Neural crest cell (in vitro differentiated cells): ENCODE measurements around the gene ZGPAT. TPM values are rescaled to one million over a fixed set of nuclear protein-coding genes. Genes with fewer than 3 reads are reported as not detected.

ENCODE experiments used
- DNase-seq: peaks from one replicate; pipeline ENCODE4 v3.0.0; 2021; ENCODE audit warnings: low read depth, mixed read lengths, low spot score
- H3K27ac Mint-ChIP-seq: one replicate; pipeline ENCODE4 v1.8.0; 2021; ENCODE audit warnings: mild to moderate bottlenecking, mixed read lengths; ENCODE audit not compliant: unreplicated experiment
- H3K27me3 Mint-ChIP-seq: 2 replicates; pipeline ENCODE4 v1.8.0; 2021; ENCODE audit warnings: low read depth, mild to moderate bottlenecking, mixed read lengths
- H3K36me3 Mint-ChIP-seq: 2 replicates; pipeline ENCODE4 v1.8.0; 2021; ENCODE audit warnings: low read depth, mild to moderate bottlenecking, mixed read lengths
- H3K4me1 Mint-ChIP-seq: 2 replicates; pipeline ENCODE4 v1.8.0; 2021; ENCODE audit warnings: mixed read lengths
- H3K4me3 Mint-ChIP-seq: one replicate; pipeline ENCODE4 v1.8.0; 2021; ENCODE audit warnings: mild to moderate bottlenecking, mixed read lengths
- H3K9me3 Mint-ChIP-seq: 2 replicates; pipeline ENCODE4 v1.8.0; 2021; ENCODE audit warnings: mixed read lengths
- total RNA-seq: library from RNA; stranded (reverse); gene quantifications from 2 replicates; pipeline ENCODE4 v1.2.1, GENCODE V29; 2021
- TF ChIP-seq, protein P1 (sequence below): fragments of 200-600 bp; sonication (generic); conservative IDR thresholded peaks from 2 replicates; pipeline ENCODE4 v1.5.0; 2021; ENCODE audit warnings: antibody characterized with exemption, mild to moderate bottlenecking

The ZGPAT gene
- total RNA-seq, 1 donor from 2014 or later: 31.3 TPM

DNA sequence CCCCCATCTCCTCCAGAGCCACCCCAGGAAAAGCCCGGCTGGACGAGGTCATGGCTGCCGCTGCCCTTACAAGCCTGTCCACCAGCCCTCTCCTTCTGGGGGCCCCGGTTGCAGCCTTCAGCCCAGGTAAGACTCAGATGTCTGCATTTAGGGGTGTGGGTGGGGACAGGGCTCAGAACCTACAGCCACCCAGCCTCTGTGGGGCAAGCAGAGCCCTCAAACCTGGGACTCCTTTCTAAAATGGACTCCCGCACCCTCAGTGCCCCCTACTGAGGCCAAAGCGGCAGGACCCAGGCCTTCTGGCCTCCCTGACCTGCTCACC, 33.5 kb downstream of the ZGPAT start:
- H3K4me1 Mint-ChIP-seq: no peaks in the 10 kb centered on the region
- peaks cover 5% of the 10 kb centered on the region for H3K27me3 Mint-ChIP-seq
- H3K4me3 Mint-ChIP-seq: peak overlapping the region; percentile 68
- H3K27ac Mint-ChIP-seq: no peak overlapping the region
- H3K36me3 Mint-ChIP-seq: peaks cover 4% of the 10 kb centered on the region
- DNase-seq: no peak
- TF ChIP-seq, protein P1, sequence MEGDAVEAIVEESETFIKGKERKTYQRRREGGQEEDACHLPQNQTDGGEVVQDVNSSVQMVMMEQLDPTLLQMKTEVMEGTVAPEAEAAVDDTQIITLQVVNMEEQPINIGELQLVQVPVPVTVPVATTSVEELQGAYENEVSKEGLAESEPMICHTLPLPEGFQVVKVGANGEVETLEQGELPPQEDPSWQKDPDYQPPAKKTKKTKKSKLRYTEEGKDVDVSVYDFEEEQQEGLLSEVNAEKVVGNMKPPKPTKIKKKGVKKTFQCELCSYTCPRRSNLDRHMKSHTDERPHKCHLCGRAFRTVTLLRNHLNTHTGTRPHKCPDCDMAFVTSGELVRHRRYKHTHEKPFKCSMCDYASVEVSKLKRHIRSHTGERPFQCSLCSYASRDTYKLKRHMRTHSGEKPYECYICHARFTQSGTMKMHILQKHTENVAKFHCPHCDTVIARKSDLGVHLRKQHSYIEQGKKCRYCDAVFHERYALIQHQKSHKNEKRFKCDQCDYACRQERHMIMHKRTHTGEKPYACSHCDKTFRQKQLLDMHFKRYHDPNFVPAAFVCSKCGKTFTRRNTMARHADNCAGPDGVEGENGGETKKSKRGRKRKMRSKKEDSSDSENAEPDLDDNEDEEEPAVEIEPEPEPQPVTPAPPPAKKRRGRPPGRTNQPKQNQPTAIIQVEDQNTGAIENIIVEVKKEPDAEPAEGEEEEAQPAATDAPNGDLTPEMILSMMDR: no peak
- no peaks in the 10 kb centered on the region for H3K9me3 Mint-ChIP-seq

DNA sequence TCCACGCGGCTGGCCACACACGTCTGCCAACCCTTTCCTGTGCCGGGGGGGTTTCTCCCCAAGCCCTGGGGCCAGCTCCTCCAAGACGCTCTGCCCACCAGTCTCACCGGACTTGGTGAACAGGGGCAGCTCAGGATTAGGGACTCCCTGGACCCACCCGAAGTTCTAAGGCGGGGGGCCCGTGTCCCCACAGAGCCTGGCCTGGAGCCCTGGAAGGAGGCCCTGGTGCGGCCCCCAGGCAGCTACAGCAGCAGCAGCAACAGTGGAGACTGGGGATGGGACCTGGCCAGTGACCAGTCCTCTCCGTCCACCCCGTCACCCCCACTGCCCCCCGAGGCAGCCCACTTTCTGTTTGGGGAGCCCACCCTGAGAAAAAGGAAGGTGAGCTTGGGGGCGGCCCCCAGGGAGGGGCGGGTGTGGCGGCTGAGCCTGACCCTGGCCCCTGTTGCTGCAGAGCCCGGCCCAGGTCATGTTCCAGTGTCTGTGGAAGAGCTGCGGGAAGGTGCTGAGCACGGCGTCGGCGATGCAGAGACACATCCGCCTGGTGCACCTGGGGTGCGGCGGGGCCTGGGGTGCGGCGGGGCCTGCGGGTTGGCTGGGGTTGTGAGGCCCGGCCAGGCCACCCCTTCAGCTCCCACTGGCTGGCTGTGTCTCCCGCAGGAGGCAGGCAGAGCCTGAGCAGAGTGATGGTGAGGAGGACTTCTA, 34.0 kb downstream of the ZGPAT start:
- Mint-ChIP-seq H3K4me3 (peak overlapping the region; percentile 68), H3K9me3 (no peaks in the 10 kb centered on the region), H3K27ac (no peak overlapping the region), H3K4me1 (no peaks in the 10 kb centered on the region), H3K27me3 (peaks cover 4% of the 10 kb centered on the region), H3K36me3 (peaks cover 4% of the 10 kb centered on the region)
- TF ChIP-seq, protein P1: no peak
- DNase-seq: no peak

DNA sequence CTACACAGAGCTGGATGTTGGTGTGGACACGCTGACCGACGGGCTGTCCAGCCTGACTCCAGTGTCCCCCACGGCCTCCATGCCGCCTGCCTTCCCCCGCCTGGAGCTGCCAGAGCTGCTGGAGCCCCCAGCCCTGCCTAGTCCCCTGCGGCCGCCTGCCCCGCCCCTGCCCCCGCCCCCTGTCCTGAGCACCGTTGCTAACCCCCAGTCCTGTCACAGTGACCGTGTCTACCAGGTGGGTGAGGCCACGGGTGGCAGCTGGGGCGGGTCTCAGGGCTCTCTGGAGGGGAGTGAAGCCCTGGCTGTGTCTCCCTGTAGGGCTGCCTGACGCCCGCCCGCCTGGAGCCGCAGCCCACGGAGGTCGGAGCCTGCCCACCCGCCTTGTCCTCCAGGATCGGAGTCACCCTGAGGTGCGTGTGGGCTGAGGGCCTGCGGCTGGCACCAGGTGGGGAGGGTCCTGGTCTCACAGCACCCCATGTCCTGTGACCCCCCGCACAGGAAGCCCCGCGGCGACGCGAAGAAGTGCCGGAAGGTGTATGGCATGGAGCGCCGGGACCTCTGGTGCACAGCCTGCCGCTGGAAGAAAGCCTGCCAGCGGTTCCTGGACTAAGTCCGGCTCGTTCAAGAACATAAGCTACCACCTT, 34.7 kb downstream of the ZGPAT start:
- peaks cover 4% of the 10 kb centered on the region for H3K27me3 Mint-ChIP-seq
- no peaks in the 10 kb centered on the region for H3K4me1 Mint-ChIP-seq
- H3K36me3 Mint-ChIP-seq: peaks cover 4% of the 10 kb centered on the region
- DNase-seq: no peak
- no peaks in the 10 kb centered on the region for H3K9me3 Mint-ChIP-seq
- H3K4me3 Mint-ChIP-seq: no peak overlapping the region
- no peak overlapping the region for H3K27ac Mint-ChIP-seq
- TF ChIP-seq, protein P1: no peak

DNA sequence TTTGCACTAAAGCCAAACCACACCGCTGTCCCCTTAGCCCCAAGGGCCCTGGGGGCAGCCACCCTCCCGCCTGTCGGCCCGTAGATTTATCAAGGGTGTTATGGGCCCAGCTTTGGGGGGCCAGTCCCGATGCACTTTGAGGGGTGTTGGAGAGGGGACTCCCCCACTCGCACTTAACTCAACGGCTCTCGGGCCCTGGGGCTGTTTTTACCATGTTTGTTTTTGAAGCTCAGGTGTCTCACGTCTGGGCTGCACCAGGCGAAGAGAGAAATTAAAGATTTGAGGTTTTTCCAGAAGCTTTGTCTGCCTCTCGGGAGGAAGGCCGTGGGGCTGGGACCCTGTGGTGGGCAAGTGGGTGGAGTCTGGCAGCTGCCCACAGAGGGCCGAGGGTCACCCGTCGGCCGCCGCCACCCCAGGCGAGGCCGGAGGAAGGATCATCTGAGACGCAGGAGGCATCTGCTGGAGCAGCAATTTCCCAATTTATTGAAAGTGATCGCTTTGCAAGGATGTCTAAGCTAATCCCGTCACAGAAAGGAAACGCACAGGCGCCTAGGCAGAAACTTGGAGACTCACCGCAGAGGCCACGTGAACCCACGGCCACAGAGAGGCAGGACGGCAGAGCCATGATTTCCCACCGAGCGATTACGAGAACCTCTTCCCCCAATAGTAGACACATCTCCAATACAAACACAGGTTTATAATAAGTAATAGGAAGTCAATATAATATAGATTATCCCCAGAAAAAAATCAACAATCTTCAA, 35.6 kb downstream of the ZGPAT start:
- no peak for DNase-seq
- Mint-ChIP-seq H3K4me3 (peak overlapping the region; percentile 80), H3K36me3 (peaks cover 4% of the 10 kb centered on the region), H3K27ac (no peak overlapping the region), H3K27me3 (peaks cover 4% of the 10 kb centered on the region), H3K9me3 (no peaks in the 10 kb centered on the region), H3K4me1 (no peaks in the 10 kb centered on the region)
- TF ChIP-seq, protein P1: no peak

DNA sequence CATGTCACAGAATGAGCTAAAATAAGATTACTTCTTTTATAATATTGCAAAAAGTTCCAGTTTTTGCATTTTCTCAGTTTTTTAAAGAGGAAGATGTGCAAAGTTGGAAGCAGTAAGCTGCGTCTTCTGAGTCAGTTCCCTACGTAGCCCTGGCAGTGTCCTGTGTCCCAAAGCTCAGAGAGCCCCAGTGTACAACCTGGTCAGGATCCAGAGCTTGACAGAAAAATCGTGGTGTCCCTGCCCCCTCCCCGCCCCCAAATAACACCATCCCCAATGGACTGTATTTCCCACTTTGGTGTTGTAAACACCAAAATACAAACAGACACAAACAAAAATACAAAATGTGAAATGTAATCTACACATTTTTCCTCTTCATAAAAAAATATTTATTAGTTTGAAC, 36.3 kb downstream of the ZGPAT start:
- no peak for DNase-seq
- H3K9me3 Mint-ChIP-seq: no peaks in the 10 kb centered on the region
- H3K27ac Mint-ChIP-seq: no peak overlapping the region
- peaks cover 7% of the 10 kb centered on the region for H3K36me3 Mint-ChIP-seq
- H3K4me3 Mint-ChIP-seq: peak overlapping the region; percentile 80
- H3K4me1 Mint-ChIP-seq: no peaks in the 10 kb centered on the region
- H3K27me3 Mint-ChIP-seq: peaks cover 4% of the 10 kb centered on the region
- TF ChIP-seq, protein P1: no peak
